LoVo (cell line): ENCODE measurements around the gene C16orf74.

Experiments used
- DNase-seq: peaks from one replicate; pipeline ENCODE4 v3.0.0-alpha.2; 2016; ENCODE audit warnings: low spot score

Gene C16orf74

GRCh38 chr16:85717393-85718152, 33.3 kb downstream of the C16orf74 start:
- peak; percentile 54 for DNase-seq

- no peak for DNase-seq
These were observed 34.2 kb downstream of the C16orf74 start for GRCh38 chr16:85716680-85717038.

GRCh38 chr16:85716022-85716679, 34.7 kb downstream of the C16orf74 start:
- no peak for DNase-seq

GRCh38 chr16:85715169-85716021, 35.5 kb downstream of the C16orf74 start:
- no peak for DNase-seq

DNA sequence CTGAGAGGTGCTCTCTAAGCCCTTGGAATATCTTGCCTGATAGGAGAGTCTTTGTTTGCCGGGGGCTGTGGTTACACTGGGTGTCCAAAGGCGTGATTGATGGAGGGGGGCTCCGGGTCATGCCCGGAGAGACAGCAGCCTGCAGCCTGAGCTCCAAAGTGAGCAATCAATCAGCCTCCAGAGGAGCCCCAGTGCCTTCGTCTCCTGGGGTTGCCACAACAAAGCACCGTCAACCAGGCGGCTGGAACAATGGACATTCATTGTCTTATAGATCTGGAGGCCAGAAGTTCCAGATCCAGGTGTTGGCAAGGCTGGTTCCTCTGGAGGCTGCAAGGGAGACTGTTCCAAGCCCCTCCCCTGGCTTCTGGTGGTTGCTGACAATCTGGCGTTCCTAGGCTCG, 38.1 kb downstream of the C16orf74 start:
- DNase-seq, result no peak

- DNase-seq, result no peak
These were observed 38.8 kb downstream of the C16orf74 start for GRCh38 chr16:85711982-85712587.

DNA sequence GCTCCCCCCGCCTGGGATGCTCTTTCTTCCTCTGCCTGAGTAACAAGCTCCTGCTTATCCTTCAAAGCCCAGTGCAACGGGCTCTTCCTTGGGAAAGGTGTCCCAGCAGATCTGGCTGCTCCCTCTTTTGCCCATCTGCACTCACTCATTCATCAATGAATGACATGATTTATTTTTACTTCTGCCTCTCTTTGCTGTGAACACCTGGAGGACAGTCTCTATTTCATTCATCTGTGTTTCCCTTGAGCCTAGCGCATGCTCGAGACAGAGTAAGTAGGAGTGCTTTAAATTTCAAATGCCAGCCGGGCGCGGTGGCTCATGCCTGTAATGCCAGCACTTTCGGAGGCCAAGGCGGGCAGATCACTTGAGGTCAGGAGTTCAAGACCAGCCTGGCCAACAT, 40.2 kb downstream of the C16orf74 start:
- DNase-seq, result no peak

DNA sequence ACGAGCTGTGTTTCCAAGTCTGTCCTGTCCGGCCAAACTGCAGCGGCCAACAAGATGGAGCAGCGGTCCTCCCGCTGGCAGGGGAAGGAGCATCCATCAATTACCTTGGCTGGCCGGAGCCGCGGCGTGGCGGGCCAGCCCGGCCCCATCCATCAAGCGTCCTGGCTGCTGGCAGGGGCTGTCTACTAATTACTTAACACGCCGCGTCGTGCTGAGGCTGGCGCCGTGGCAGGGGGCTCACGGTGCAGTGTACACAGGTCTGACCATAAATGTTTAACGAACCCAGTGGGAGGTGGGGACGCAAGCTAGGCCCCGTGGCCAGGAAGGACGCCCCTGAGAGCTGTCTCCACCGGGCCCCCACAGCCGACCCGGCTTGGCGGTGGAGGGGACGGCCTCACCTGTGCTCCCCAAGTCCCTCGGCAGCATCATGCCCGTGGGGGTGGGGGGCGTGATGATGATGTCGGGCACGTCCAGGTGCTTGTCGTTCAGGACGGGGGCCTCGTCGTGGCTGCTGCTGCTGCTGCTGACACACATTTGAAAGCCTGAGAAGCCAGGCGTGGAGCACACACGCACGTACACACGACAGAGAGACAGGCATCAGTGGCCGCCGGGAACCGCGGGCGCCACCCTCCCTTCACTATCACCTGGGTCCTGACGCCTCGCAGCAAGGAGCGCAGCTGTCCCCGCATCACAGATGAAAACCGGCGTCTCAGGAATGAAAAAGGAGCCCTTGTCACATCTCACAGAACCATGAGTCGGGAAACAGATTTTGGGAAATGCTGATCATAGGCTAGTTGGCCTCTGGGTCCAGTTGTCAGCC, 40.9 kb downstream of the C16orf74 start:
- no peak for DNase-seq

- no peak for DNase-seq
These were observed 42.6 kb downstream of the C16orf74 start for GRCh38 chr16:85708338-85708737.

DNA sequence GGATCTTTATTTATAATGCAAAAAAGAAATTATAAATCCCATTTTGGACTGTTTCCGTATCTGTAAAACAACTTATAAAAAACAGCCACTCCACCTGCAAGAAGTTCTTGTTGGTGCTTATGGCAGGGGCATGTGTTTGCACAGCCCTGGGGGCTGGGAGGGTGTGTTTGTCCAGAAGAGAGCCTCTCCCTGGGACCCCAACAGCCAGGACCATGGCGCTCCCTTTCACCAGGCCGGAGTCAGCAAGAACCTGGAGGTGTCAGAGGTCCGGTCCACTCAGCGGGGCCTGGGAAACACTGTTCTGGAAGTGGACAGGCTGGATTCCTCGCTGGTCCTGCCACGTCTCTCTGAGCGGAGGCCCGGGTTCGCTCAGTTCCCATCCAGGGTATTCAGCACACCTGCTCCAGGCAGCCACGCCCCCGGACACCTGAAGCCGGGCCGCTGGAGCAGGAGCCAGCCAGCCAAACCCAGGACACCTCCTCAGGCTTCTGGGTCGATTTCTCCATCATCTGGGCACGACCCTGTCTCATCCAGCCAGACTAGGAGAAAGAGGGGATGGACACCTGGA, 43.3 kb downstream of the C16orf74 start:
- DNase-seq, result no peak

DNA sequence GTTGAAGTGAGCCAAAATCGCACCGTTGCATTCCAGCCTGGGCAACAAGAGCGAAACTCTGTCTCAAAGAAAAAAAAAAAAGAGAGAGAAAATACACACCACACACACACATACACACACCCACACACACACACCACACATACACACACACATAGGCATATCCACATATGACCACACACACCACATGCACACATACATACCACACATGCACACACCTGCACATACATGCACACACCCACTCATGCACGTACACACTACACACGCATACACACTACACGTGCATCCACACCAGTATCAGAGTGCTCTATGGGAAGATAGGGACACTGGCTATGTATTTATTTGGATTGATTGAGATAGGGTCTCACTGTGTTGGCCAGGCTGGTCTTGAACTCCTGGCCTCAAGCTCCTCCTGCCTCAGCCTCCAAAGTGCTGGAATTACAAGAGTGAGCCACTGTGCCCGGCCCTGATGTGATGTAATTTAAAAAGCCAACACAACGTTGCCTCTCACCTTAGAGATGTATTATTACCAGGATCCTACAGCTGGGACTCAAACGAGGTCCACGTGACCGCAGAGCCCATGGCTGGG, 44.4 kb downstream of the C16orf74 start:
- no peak for DNase-seq

DNA sequence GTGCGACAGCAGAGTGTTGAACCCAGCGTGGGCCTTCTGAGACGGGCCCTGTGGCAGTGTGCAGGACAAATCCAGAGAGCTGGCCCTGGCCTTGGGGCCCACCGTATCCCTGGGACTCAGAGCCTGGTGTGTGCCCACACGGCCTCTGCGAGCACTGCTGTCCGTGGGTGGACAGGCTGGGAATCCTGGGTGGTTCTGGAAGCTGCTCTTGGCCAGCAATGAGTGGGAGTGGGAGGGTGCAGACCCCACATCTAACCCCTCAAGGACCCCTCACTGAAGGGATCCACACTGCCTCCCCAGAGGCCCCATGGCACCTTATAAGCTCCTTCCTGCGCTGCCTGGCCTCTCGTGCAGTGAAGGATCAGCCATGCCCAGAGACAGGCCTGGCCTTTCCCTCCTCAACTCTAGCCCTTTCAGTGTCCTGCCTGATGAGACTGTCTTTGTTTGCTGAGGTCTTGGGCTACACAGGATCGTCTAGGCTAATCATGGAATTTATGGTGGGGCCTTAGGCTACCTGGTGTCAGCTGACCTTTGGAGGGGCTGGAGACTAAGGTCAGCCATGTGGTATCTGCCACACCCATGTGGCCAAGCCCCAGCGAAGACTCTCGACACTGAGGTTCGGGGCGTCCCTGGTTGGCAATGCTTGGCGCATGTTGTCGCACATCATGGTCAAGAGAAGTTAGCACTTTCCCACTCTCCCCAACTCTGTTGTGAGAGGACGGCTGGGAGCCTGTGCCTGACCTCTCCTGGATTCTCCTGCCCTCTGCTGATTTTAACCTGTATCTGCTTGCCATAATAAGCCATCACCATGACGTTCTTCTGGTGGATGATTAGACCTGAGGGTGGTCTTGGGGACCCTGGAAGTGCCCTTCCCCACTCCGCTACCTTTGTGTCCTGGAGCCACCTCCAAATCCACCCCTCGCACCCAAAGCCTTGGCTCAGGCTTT, 45.7 kb downstream of the C16orf74 start:
- no peak for DNase-seq

DNA sequence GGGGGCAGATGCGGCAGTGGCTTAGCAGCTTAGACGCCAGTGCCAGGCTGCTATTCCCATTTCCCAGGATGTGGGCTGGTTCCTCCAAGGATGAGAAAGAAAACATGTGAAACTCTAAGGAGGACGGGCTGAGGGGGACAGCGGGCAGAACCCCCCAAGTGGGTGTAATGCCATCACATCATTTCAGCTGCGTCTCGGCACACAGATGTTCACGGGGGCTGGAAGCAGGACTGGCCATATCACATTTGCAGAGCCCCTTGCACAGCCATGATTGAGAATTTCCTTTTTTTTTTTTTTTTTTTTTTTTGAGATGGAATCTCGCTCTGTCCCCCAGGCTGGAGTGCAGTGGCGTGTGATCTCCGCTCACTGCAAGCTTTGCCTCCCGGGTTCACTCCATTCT, 46.9 kb downstream of the C16orf74 start:
- no peak for DNase-seq

DNA sequence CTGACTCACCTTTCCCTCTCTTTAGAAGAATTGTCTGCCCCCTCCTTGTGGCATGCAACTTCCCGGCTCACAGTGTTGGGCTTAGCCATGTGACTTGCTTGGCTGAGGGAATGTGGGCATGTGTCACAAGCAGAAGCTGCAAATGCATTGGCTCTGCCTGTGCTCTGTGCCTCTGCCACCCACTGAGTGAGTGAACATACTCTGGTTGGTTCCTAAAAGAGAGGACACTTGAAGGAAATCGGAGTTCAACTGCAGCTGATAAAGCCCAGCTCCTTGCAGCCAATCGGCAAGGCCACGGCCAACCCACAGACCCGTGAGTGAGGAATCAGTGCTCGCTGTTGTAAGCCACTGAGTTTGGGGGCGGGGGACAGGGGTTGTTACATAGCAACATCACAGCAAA, 51.3 kb downstream of the C16orf74 start:
- DNase-seq, result no peak

- no peak for DNase-seq
These were observed 51.8 kb downstream of the C16orf74 start for GRCh38 chr16:85698935-85699558.

GRCh38 chr16:85698459-85698891, 52.4 kb downstream of the C16orf74 start:
- DNase-seq, result no peak

DNA sequence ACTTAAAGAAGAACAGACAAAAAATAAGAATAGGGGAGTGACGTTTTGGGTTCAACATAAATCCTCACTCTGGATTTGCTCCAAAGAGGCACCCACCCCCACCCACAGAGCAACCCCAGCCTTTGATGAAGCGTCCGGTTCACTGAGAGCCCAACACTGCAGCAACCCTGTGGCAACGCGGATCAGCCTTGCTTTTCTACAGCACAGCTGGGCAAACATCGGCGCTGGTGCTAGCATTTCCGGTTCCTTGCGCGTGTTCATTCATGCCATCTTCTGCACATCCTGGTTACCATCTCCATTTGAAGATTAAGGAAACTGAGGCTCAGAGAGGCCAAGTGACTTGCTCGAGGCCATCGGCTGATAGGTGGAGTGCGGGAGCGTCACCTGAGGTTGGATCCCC, 53.5 kb downstream of the C16orf74 start:
- DNase-seq, result no peak

DNA sequence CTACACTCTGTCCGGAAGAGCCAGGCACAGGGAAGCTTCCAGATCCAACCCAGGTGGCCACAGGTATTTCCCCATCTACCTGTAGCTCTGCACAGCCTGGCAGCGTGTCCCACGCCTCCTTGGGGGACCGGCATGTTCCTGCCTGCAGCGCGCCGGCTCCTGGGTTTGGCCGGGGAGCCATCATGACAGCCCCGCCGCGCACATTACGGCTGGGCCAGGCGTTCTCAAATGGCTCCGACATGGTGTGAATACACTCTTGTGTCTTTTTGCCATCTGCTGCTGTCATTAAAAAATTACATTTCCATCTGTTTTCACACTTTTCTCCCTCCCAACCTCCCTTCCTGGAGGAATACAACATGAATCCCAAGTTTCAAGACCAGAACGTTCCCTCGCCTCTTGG, 54.1 kb downstream of the C16orf74 start:
- no peak for DNase-seq
